NCI-H748 treated with DMSO at 0.1 percent for 48 hours (cell line): ENCODE data around the gene THYN1.
A peak's percentile ranks its signal among the peaks of the same experiment; 100 is the strongest.

Experiments used
- DNase-seq: peaks from one replicate; lab custom pipeline; 2025; lab: John Stamatoyannopoulos, UW

THYN1 gene

GRCh38 chr11:134248910-134249480, 4.2 kb downstream of the THYN1 start:
- no peak for DNase-seq

GRCh38 chr11:134246678-134247077, 6.5 kb downstream of the THYN1 start:
- no peak for DNase-seq

GRCh38 chr11:134246100-134246499, 7.1 kb downstream of the THYN1 start:
- no peak for DNase-seq

GRCh38 chr11:134245434-134245833, 7.7 kb downstream of the THYN1 start:
- DNase-seq, result no peak

GRCh38 chr11:134244593-134244992, 8.6 kb downstream of the THYN1 start:
- DNase-seq, result no peak

GRCh38 chr11:134243913-134244312, 9.2 kb downstream of the THYN1 start:
- DNase-seq, result no peak

- no peak for DNase-seq
Observed at GRCh38 chr11:134242376-134242775, 10.8 kb downstream of the THYN1 start.

GRCh38 chr11:134240592-134240991, 12.6 kb downstream of the THYN1 start:
- DNase-seq, result no peak

GRCh38 chr11:134238956-134239355, 14.2 kb downstream of the THYN1 start:
- DNase-seq, result no peak

GRCh38 chr11:134237557-134237922, 15.6 kb downstream of the THYN1 start:
- DNase-seq, result no peak

GRCh38 chr11:134236834-134237556, 16.2 kb downstream of the THYN1 start:
- DNase-seq, result no peak

- DNase-seq, result no peak
Observed at GRCh38 chr11:134235399-134235798, 17.8 kb downstream of the THYN1 start.

GRCh38 chr11:134233729-134234179, 19.4 kb downstream of the THYN1 start:
- no peak for DNase-seq

GRCh38 chr11:134231958-134232659, 21.0 kb downstream of the THYN1 start:
- DNase-seq, result no peak

- no peak for DNase-seq
Observed at GRCh38 chr11:134230339-134230738, 22.8 kb downstream of the THYN1 start.

GRCh38 chr11:134229126-134229790, 23.9 kb downstream of the THYN1 start:
- no peak for DNase-seq

- no peak for DNase-seq
Observed at GRCh38 chr11:134228625-134229024, 24.5 kb downstream of the THYN1 start.

- DNase-seq, result no peak
Observed at GRCh38 chr11:134226806-134227325, 26.3 kb downstream of the THYN1 start.

- no peak for DNase-seq
Observed at GRCh38 chr11:134224710-134225664, 28.2 kb downstream of the THYN1 start.

GRCh38 chr11:134223836-134224709, 29.1 kb downstream of the THYN1 start, which contains the start of the genes NCAPD3 and VPS26B:
NCAPD3 (minus strand) TSS chr11:134223967; CDS start chr11:134223926, 41 bp downstream.
VPS26B (plus strand) TSS chr11:134224671; CDS start chr11:134225123, 452 bp downstream.
- peak; percentile 88 for DNase-seq
